GM12873 (cell line): ENCODE measurements around the gene CLRN1.

ENCODE experiments used
- TF ChIP-seq, protein P1 (sequence below): IDR thresholded peaks from 2 replicates; pipeline ENCODE4 v1.5.1; 2012; ENCODE audit warnings: low read depth, mild to moderate bottlenecking, moderate library complexity, low read length, control low read depth; ENCODE audit not compliant: insufficient read depth; ENCODE audit errors: missing control alignments

CLRN1 gene

DNA sequence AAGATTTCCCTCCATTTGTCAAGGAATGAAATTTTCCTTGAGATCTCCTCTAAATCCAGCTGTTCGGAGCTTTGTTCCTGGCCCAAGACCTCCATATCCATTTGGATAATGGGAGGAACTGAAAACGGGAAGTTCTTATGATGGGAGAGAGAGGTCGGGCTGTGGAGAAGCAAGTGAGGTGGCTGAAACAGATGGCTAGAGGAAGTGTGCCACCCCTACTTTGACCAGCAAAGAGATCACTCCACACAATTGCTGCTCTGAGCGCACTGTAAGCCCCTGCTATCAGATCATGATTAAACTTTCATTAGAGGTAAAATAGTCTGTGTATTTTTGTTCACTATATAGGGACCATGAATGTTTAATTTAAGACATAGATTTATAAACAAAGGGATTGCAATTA lies 67.2 kb downstream of the CLRN1 start, which contains the start of gene MINDY4B:
Gene MINDY4B (minus strand): TSS at position 101 of the 400 bp plus-strand sequence. CDS start 0 bp downstream, at position 101.
- TF ChIP-seq, protein P1, sequence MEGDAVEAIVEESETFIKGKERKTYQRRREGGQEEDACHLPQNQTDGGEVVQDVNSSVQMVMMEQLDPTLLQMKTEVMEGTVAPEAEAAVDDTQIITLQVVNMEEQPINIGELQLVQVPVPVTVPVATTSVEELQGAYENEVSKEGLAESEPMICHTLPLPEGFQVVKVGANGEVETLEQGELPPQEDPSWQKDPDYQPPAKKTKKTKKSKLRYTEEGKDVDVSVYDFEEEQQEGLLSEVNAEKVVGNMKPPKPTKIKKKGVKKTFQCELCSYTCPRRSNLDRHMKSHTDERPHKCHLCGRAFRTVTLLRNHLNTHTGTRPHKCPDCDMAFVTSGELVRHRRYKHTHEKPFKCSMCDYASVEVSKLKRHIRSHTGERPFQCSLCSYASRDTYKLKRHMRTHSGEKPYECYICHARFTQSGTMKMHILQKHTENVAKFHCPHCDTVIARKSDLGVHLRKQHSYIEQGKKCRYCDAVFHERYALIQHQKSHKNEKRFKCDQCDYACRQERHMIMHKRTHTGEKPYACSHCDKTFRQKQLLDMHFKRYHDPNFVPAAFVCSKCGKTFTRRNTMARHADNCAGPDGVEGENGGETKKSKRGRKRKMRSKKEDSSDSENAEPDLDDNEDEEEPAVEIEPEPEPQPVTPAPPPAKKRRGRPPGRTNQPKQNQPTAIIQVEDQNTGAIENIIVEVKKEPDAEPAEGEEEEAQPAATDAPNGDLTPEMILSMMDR, result no peak

DNA sequence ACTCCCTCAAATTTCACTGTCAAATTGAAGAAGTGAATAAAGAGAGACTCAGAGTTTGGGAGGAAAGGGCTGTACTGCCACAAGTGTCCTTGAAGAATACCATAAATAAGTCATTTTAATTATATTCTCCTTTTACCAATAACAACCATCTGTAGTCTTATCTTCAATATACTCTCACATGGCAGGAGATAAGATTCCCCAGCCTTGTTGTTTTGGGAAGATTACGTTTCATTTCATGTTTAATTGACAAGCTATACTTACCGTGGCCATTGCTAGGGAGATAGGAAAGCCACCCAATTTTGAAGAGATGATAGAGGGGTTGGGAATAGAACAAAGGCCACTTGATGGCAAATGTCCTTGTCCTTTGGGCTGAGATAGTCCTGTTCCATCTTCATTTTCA lies 69.5 kb downstream of the CLRN1 start:
- TF ChIP-seq, protein P1, result no peak

DNA sequence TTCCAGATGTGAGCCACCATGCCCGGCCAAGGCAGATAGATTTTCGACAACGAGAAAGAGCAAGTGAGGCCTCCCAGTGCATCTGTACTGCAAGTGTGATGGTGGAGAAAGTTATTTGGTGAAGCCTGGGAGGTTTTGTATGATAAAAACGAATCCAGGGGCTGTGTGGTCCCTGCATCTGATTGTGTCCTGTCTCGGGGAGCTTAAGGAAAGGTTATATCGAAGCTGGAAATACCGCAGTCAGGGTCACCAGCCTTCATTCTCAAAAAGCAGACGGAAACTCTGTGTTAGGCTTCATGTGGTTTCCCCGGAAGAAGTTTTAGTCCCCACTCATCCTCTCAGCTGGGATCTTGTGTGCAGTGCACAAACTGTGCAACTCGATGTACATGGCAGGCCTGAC lies 70.7 kb downstream of the CLRN1 start:
- TF ChIP-seq, protein P1, result no peak

DNA sequence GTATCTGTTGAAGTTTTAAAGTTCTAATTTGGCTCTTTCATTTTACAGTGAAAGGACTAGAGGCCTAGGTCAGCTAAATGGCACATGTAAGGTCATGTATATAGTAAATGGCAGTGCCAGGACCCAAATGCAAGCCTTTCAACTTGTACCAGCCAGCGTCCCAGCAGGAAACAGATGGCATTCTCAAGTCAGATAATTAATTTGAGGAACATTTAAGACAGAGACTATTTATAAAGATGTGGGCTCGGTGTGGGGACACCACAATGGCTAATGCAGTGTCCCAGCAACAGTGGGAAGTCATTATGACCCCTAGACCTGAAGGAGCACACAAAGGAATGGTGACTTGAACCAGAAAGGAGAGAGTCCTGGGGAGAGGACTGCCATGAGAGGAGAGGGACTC lies 73.4 kb downstream of the CLRN1 start:
- TF ChIP-seq, protein P1, result no peak

DNA sequence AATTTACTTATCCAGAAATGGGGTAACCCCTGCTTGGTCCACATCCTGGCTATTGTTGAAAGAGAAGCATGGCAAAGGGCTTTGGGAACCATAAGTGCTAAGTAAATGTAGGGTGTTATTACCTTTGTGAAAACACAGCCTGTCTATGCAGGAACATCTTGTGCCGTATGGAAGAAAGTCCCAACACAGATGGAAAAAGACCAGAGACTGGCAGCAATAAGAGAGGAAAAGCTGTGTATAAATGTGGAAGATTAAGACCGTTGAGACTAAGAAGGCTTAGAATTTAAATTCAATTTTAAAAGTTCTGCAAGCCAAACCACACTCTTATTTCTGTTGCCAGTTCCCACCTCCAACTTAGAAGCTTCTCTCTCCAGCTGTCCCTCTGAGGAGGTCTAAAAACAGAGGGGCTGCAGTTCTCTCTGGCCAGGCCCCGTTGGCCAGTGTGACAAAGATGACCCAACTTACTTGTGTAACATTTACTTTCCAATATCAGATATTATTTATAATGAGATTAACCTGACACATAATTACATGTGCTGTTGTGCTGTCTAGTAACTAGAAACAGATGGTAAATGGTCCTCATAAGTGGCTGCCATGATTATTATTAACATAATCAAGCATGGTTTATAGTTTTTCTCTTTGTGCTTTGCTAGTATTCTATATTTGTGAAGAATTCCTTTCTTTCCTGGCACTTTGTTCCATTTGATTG lies 74.3 kb downstream of the CLRN1 start:
- TF ChIP-seq, protein P1, result no peak

DNA sequence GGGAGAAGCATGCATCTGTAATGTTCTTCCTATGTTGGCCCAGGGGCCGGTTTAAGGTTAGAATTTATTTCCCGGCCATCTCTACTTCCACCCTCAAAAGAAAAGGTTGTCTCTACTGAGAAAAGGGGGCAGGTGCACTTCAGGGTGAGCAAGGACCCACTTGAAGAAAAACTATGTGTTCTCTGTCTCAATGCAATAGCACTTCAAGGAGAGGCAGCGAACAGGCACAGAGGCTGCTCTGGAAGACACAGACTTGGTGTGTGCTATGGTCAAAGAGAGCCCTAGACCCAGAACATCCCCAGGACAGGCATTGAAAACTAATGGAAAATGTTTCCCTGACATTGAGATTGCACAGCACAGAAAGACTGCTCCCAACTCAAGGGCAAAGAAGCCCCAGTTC lies 74.9 kb downstream of the CLRN1 start:
- TF ChIP-seq, protein P1, result no peak

DNA sequence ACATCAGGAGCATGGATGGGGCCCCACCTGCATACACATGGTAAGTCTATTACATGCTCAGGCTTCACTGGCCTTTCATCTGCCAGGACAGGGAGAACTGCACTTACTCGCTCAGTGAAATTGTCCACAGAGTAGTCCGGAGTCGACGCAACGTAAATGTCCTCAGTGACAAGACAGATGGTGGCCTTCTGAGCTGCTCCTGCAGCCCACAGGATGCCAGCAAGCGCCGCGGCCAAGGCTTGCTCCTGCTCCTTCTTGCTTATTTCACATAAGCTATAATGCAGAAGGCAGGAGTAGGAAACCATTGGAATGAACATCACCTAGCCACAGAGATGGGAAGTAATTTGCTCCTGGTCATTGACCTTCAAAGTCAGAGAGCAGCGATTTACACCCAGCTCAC lies 81.7 kb downstream of the CLRN1 start:
- TF ChIP-seq, protein P1, result no peak

DNA sequence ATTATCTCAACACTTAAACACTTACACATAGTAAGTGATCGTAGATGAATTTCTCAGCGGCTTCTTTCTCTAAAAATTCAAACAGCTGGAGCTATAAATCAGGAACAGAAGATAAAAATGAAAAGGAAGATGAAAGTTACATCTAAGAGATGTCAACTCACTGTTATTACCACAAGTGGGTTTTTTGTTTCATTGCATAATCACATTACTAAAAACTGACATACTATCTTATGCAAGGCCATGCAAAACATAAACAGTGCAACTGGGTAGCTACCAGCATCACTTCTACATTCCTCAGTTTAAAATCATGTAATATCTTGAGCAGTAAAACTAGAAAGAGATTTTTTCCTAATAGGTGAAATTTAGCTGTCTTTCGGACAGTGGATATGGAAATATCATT lies 82.2 kb downstream of the CLRN1 start:
- TF ChIP-seq, protein P1, result no peak
